GM23248 (cell line): ENCODE results near the gene ZER1. TPM values are rescaled to one million over a fixed set of nuclear protein-coding genes. Genes with fewer than 3 reads are reported as not detected.

Experiments used
- DNase-seq: peaks from one replicate; pipeline ENCODE4 v3.0.0-alpha.2; 2015
- H2AFZ ChIP-seq: fragments of 200-600 bp; sonication (generic); 2 replicates; pipeline ENCODE4 v1.6.1; 2016; ENCODE audit warnings: antibody characterized with exemption
- H3F3A ChIP-seq: fragments of 200-600 bp; sonication (generic); 2 replicates; pipeline ENCODE4 v1.6.1; 2016; ENCODE audit warnings: mild to moderate bottlenecking, antibody characterized with exemption, mixed run types; ENCODE audit not compliant: insufficient read depth
- H3K27ac ChIP-seq: fragments of 200-600 bp; sonication (generic); 2 replicates; pipeline ENCODE4 v1.5.1; 2016; ENCODE audit warnings: mild to moderate bottlenecking
- H3K27me3 ChIP-seq: fragments of 200-600 bp; sonication (generic); replicated peaks from 2 replicates; pipeline ENCODE4 v1.6.1; 2016; ENCODE audit warnings: mild to moderate bottlenecking; ENCODE audit not compliant: insufficient read depth
- H3K36me3 ChIP-seq: fragments of 200-600 bp; sonication (generic); 2 replicates; pipeline ENCODE4 v1.6.1; 2016; ENCODE audit warnings: low read depth, mild to moderate bottlenecking
- H3K4me1 ChIP-seq: fragments of 200-600 bp; sonication (generic); 2 replicates; pipeline ENCODE4 v1.6.1; 2016; ENCODE audit warnings: mild to moderate bottlenecking; ENCODE audit not compliant: insufficient read depth
- H3K4me2 ChIP-seq: fragments of 200-600 bp; sonication (generic); one replicate; pipeline ENCODE4 v1.6.1; 2016; ENCODE audit warnings: mild to moderate bottlenecking; ENCODE audit not compliant: unreplicated experiment
- H3K4me3 ChIP-seq: fragments of 200-600 bp; sonication (generic); 2 replicates; pipeline ENCODE4 v1.5.1; 2016; ENCODE audit warnings: mild to moderate bottlenecking
- H3K79me2 ChIP-seq: fragments of 200-600 bp; sonication (generic); 2 replicates; pipeline ENCODE4 v1.6.1; 2016; ENCODE audit warnings: mild to moderate bottlenecking; ENCODE audit not compliant: insufficient read depth
- H3K9ac ChIP-seq: fragments of 200-600 bp; sonication (generic); 2 replicates; pipeline ENCODE4 v1.6.1; 2016; ENCODE audit warnings: mild to moderate bottlenecking
- H3K9me2 ChIP-seq: fragments of 200-600 bp; sonication (generic); 2 replicates; pipeline ENCODE4 v1.6.1; 2016; ENCODE audit warnings: mixed run types, mild to moderate bottlenecking, moderate library complexity; ENCODE audit not compliant: insufficient read depth
- H3K9me3 ChIP-seq: fragments of 200-600 bp; sonication (generic); one replicate; pipeline ENCODE4 v1.6.1; 2017; ENCODE audit warnings: low read depth
- H4K20me1 ChIP-seq: fragments of 200-600 bp; sonication (generic); 2 replicates; pipeline ENCODE4 v1.6.0; 2016; ENCODE audit not compliant: insufficient read depth
- EZH2 ChIP-seq: fragments of 200-600 bp; sonication (generic); IDR thresholded peaks from 2 replicates; pipeline ENCODE4 v1.6.1; 2018; ENCODE audit warnings: antibody characterized with exemption, mild to moderate bottlenecking; ENCODE audit not compliant: insufficient read depth, poor library complexity, severe bottlenecking
- EZH2phosphoT487 ChIP-seq: fragments of 200-600 bp; sonication (generic); IDR thresholded peaks from 2 replicates; pipeline ENCODE4 v1.6.1; 2018; ENCODE audit warnings: antibody characterized with exemption, moderate library complexity, mild to moderate bottlenecking, low read depth; ENCODE audit not compliant: insufficient read depth
- WGBS, 2 experiments: methylation state at CpG; one replicate each; pipeline ENCODE4 v1.1.6; 2015 to 2017; ENCODE audit warnings: low lambda C conversion rate in 2 of 2, low coverage in 1 of 2; ENCODE audit errors: missing lambda C conversion rate in 2 of 2; 5-methylcytosine and 5-hydroxymethylcytosine counted together
- in situ Hi-C: fragments of 300-500 bp; cut with MboI; formaldehyde crosslinking; loops from 2 replicates; pipeline ENCODE4 v1.15.0; 2020
- polyA plus RNA-seq: library from polyadenylated mRNA; unstranded; fragments of >200 nt; fragmentation: Nextera tagmentation; extraction: Ambion mirVana; gene quantifications from 2 replicates; pipeline ENCODE4 v1.2.1, GENCODE V29; 2016
- total RNA-seq: library from RNA; depleted of rRNA; stranded (reverse); fragments of >200 nt; shearing (Covaris generic); gene quantifications from 2 replicates; pipeline ENCODE4 v1.2.3, GENCODE V29; 2014

ZER1 gene
- total and polyA plus RNA-seq, 2 experiments from 2014 or later = 20.0 to 28.9 TPM

DNA sequence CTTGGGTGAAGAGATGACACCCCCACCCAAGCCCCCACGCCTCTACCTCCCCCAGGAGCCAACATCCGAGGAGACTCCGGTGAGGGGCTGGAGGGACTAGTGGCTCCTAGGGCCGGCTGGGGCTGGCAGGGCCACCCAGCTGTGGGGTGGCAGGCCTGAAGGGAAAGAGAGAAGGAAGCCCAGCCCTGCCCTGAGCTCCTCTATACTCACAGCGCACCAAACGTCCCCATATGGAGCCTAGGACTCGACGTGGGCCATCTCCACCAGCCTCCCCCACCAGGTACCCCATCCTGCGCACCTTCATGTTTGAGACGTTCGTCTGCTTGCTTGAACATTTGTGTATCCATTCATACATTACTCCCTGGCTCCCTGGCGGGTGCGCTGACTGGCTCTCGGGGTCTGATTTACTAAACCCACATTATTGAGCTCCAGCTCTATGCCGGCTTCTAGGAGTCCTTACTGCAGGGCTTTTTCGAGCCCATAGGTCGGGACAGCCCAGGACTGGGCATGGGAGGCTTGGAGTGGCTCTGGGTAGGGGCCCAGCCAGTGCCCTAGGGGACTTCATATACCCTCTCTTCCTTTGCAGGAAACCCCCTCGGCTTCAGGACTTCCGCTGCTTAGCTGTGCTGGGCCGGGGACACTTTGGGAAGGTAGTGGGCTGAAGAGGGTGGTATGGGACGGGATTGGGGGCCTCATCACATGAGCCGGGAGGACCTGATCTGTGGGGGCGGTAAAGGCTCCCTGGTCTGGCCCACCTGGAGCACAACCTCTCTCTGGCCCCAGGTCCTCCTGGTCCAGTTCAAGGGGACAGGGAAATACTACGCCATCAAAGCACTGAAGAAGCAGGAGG is 56.9 kb downstream of the ZER1 start:
- Histone ChIP-seq H3K27ac (no peak overlapping the region), H3K79me2 (no peaks in the 10 kb centered on the region), H3K9me2 (no peaks in the 10 kb centered on the region), H3K27me3 (no peaks in the 10 kb centered on the region), H3K9me3 (no peaks in the 10 kb centered on the region), H3K4me3 (no peak overlapping the region), H3K4me2 (no peak overlapping the region), H3K4me1 (no peaks in the 10 kb centered on the region), H3K36me3 (no peaks in the 10 kb centered on the region), H3F3A (no peaks in the 10 kb centered on the region), H3K9ac (no peak overlapping the region), H4K20me1 (no peaks in the 10 kb centered on the region), H2AFZ (no peak overlapping the region)
- WGBS, 2 experiments = 88 to 90% methylated on average over 23 to 24 of the region's 24 CpGs
- no peak for DNase-seq
- no peak for TF ChIP-seq EZH2phosphoT487
- no peak for TF ChIP-seq EZH2
- in situ Hi-C loops = no loop called here

- no peak for DNase-seq
- 88 to 91% methylated on average over 15 to 19 of the region's 19 CpGs for WGBS, 2 experiments
- no peak overlapping the region for H3K4me3 ChIP-seq
- H3K9me3 ChIP-seq = no peaks in the 10 kb centered on the region
- H3K4me2 ChIP-seq = no peak overlapping the region
- no peaks in the 10 kb centered on the region for H3K27me3 ChIP-seq
- H3F3A ChIP-seq = no peaks in the 10 kb centered on the region
- H3K27ac ChIP-seq = no peak overlapping the region
- no peaks in the 10 kb centered on the region for H3K36me3 ChIP-seq
- TF ChIP-seq EZH2 (no peak), EZH2phosphoT487 (no peak)
- H4K20me1 ChIP-seq = no peaks in the 10 kb centered on the region
- no peak overlapping the region for H2AFZ ChIP-seq
- H3K9me2 ChIP-seq = no peaks in the 10 kb centered on the region
- no peaks in the 10 kb centered on the region for H3K79me2 ChIP-seq
- in situ Hi-C loops = no loop called here
- no peak overlapping the region for H3K9ac ChIP-seq
- H3K4me1 ChIP-seq = no peaks in the 10 kb centered on the region
Observed at GRCh38 chr9:128713941-128714573, 57.7 kb downstream of the ZER1 start.

- Histone ChIP-seq H3K4me2 (no peak overlapping the region), H3K4me3 (no peak overlapping the region), H3F3A (no peaks in the 10 kb centered on the region), H3K9me2 (no peaks in the 10 kb centered on the region), H2AFZ (no peak overlapping the region), H3K9me3 (no peaks in the 10 kb centered on the region), H3K9ac (no peak overlapping the region), H3K27ac (no peak overlapping the region), H4K20me1 (no peaks in the 10 kb centered on the region), H3K79me2 (no peaks in the 10 kb centered on the region), H3K27me3 (no peaks in the 10 kb centered on the region), H3K4me1 (no peaks in the 10 kb centered on the region), H3K36me3 (no peaks in the 10 kb centered on the region)
- TF ChIP-seq EZH2 (no peak), EZH2phosphoT487 (no peak)
- in situ Hi-C loops = no loop called here
- DNase-seq = no peak
- WGBS, 2 experiments = 87 to 89% methylated on average over 13 of the region's 13 CpGs
Observed at GRCh38 chr9:128713411-128713780, 58.3 kb downstream of the ZER1 start.

DNA sequence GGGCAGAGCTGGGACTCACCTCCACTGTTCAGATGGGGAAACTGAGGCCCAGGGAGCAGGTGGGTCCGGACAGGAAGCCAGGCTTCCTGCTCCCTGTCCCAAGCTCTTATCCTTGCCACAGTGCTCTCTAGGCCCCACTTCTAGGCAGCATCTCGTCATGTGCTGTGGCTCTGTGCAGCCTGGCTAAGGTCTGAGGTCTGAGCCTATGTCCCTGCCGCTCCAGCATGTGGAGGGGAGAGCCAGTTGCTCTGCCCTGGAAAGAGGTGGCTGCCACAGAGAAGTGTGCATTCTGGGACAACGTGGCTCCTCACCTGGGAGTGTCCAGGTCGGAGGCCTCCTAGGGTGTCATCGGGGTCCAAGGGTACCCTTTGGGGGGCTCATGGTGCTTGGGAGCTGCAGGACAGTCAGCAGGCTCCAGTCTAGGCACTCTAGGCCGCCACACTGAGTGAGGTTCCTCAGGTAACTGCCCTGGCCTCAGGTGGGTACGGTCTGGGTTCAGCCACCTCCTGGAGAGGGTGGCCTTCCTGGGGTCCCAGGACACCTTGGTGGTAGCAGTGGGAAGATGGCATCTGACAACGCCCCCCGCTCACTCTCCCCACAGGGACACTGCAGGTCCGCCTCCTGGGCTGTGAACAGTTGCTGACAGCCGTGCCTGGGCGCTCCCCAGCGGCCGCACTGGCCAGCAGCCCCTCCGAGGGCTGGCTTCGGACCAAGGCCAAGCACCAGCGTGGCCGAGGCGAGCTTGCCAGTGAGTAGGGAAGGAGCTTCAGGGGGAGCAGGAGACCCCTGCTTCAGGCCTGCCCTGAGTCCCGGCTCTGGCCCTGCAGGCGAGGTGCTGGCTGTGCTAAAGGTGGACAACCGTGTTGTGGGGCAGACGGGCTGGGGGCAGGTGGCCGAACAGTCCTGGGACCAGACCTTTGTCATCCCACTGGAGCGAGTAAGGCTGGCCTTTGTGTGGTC is 59.0 kb downstream of the ZER1 start:
- no peak for DNase-seq

More for the DNA sequence above, 59.0 kb downstream of the ZER1 start:
- H3K27me3 ChIP-seq = no peaks in the 10 kb centered on the region
- no peak for TF ChIP-seq EZH2phosphoT487
- TF ChIP-seq EZH2 = no peak
- no peak overlapping the region for H2AFZ ChIP-seq
- no peak overlapping the region for H3K4me3 ChIP-seq
- no peaks in the 10 kb centered on the region for H4K20me1 ChIP-seq
- no peak overlapping the region for H3K9ac ChIP-seq
- no peak overlapping the region for H3K27ac ChIP-seq
- in situ Hi-C loops = no loop called here
- no peak overlapping the region for H3K4me2 ChIP-seq
- H3K9me2 ChIP-seq = no peaks in the 10 kb centered on the region
- no peaks in the 10 kb centered on the region for H3K36me3 ChIP-seq
- WGBS, 2 experiments = 86 to 91% methylated on average over 20 to 26 of the region's 26 CpGs
- H3K9me3 ChIP-seq = no peaks in the 10 kb centered on the region
- H3K4me1 ChIP-seq = no peaks in the 10 kb centered on the region
- no peaks in the 10 kb centered on the region for H3K79me2 ChIP-seq
- no peaks in the 10 kb centered on the region for H3F3A ChIP-seq
